Activated CD4-positive, alpha-beta T cell treated with anti-CD3 and anti-CD28 coated beads, Interleukin-2, amount 10 ng/mL, durations not matched to agents 7 days and 5 days (primary cell): ENCODE data around the gene PSMA7. TPM values are rescaled to one million over a fixed set of nuclear protein-coding genes. Genes with fewer than 3 reads are reported as not detected.

Experiments
- CTCF ChIA-PET: fragments of 350-600 bp; sonication (Branson Sonifier 250); formaldehyde crosslinking; loops from one replicate; lab custom pipeline; 2021; ENCODE audit warnings: antibody characterized with exemption; lab: Charles Lee
- POLR2A ChIA-PET: fragments of 350-600 bp; sonication (Branson Sonifier 250); formaldehyde crosslinking; loops from one replicate; lab custom pipeline; 2021; ENCODE audit warnings: antibody characterized with exemption; lab: Charles Lee
- DNase-seq: peaks from one replicate; pipeline ENCODE4 v3.0.0-alpha.2; 2020
- H3K27ac Mint-ChIP-seq: one replicate; pipeline ENCODE4 v1.8.0; 2021; ENCODE audit warnings: mild to moderate bottlenecking, moderate library complexity, mixed read lengths
- H3K27me3 Mint-ChIP-seq: one replicate; pipeline ENCODE4 v1.8.0; 2021; ENCODE audit warnings: mixed read lengths
- H3K36me3 Mint-ChIP-seq: one replicate; pipeline ENCODE4 v1.8.0; 2021; ENCODE audit warnings: low read depth, mixed read lengths
- H3K4me1 Mint-ChIP-seq: one replicate; pipeline ENCODE4 v1.8.0; 2021; ENCODE audit warnings: mixed read lengths
- H3K4me3 Mint-ChIP-seq: one replicate; pipeline ENCODE4 v1.8.0; 2021; ENCODE audit warnings: mild to moderate bottlenecking, moderate library complexity, mixed read lengths
- H3K9me3 Mint-ChIP-seq: one replicate; pipeline ENCODE4 v1.8.0; 2021; ENCODE audit warnings: mixed read lengths
- total RNA-seq, 2 experiments: library from RNA; stranded (reverse); gene quantifications; one replicate each; pipeline ENCODE4 v1.2.3, GENCODE V29; 2021

The PSMA7 gene
- total RNA-seq, 2 experiments from 2014 or later = 250 to 306 TPM

GRCh38 chr20:62178316-62179161 lies 35.3 kb upstream of the PSMA7 start:
- Mint-ChIP-seq H3K4me3 (no peak overlapping the region), H3K27me3 (no peaks in the 10 kb centered on the region), H3K27ac (no peak overlapping the region), H3K9me3 (no peaks in the 10 kb centered on the region), H3K4me1 (peaks cover 10% of the 10 kb centered on the region), H3K36me3 (peaks cover 13% of the 10 kb centered on the region)
- POLR2A ChIA-PET = no interaction called here
- DNase-seq = no peak
- CTCF ChIA-PET = no interaction called here

GRCh38 chr20:62177307-62177706 lies 34.1 kb upstream of the PSMA7 start:
- POLR2A ChIA-PET = no interaction called here

GRCh38 chr20:62176866-62177265 lies 33.7 kb upstream of the PSMA7 start:
- POLR2A ChIA-PET = no interaction called here
- H3K27ac Mint-ChIP-seq = no peak overlapping the region

More at GRCh38 chr20:62177307-62177706, 34.1 kb upstream of the PSMA7 start:
- H3K4me3 Mint-ChIP-seq = no peak overlapping the region
- H3K4me1 Mint-ChIP-seq = peaks cover 8% of the 10 kb centered on the region
- no peaks in the 10 kb centered on the region for H3K9me3 Mint-ChIP-seq
- H3K27me3 Mint-ChIP-seq = no peaks in the 10 kb centered on the region
- peaks cover 13% of the 10 kb centered on the region for H3K36me3 Mint-ChIP-seq
- no peak for DNase-seq
- CTCF ChIA-PET = interaction anchor here (0.6 to 1.4 kb wide), 2 partner anchors 10 to 17 kb away, joined by 3 to 8 read pairs; no protein-coding TSS in a partner anchor
- no peak overlapping the region for H3K27ac Mint-ChIP-seq

GRCh38 chr20:62175711-62176110 lies 32.5 kb upstream of the PSMA7 start:
- CTCF ChIA-PET = no interaction called here
- Mint-ChIP-seq H3K9me3 (no peaks in the 10 kb centered on the region), H3K4me1 (no peaks in the 10 kb centered on the region), H3K4me3 (no peak overlapping the region), H3K27ac (no peak overlapping the region), H3K27me3 (no peaks in the 10 kb centered on the region), H3K36me3 (peaks cover 13% of the 10 kb centered on the region)
- DNase-seq = no peak
- POLR2A ChIA-PET = no interaction called here

More at GRCh38 chr20:62176866-62177265, 33.7 kb upstream of the PSMA7 start:
- CTCF ChIA-PET = interaction anchor here (0.6 to 1.4 kb wide), 2 partner anchors 10 to 18 kb away, joined by 3 to 8 read pairs; no protein-coding TSS in a partner anchor
- H3K4me1 Mint-ChIP-seq = peaks cover 3% of the 10 kb centered on the region
- no peak overlapping the region for H3K4me3 Mint-ChIP-seq
- H3K9me3 Mint-ChIP-seq = no peaks in the 10 kb centered on the region
- H3K27me3 Mint-ChIP-seq = no peaks in the 10 kb centered on the region
- H3K36me3 Mint-ChIP-seq = peaks cover 13% of the 10 kb centered on the region
- DNase-seq = no peak

- Mint-ChIP-seq H3K36me3 (peaks cover 13% of the 10 kb centered on the region), H3K4me1 (no peaks in the 10 kb centered on the region), H3K27ac (peak overlapping the region; percentile 68), H3K4me3 (no peak overlapping the region), H3K27me3 (no peaks in the 10 kb centered on the region), H3K9me3 (no peaks in the 10 kb centered on the region)
- CTCF ChIA-PET = interaction anchor here (1.4 kb wide), 1 partner anchor 10 kb away, joined by 5 read pairs; no protein-coding TSS in a partner anchor
- POLR2A ChIA-PET = no interaction called here
- no peak for DNase-seq
These were observed 31.9 kb upstream of the PSMA7 start for GRCh38 chr20:62174870-62175624.

- POLR2A ChIA-PET = no interaction called here
- Mint-ChIP-seq H3K36me3 (peaks cover 13% of the 10 kb centered on the region), H3K4me1 (no peaks in the 10 kb centered on the region), H3K27ac (no peak overlapping the region), H3K4me3 (no peak overlapping the region), H3K9me3 (no peaks in the 10 kb centered on the region), H3K27me3 (no peaks in the 10 kb centered on the region)
- CTCF ChIA-PET = interaction anchor here (1.4 kb wide), 1 partner anchor 9 kb away, joined by 5 read pairs; no protein-coding TSS in a partner anchor
- DNase-seq = no peak
These were observed 31.0 kb upstream of the PSMA7 start for GRCh38 chr20:62174021-62174804.

GRCh38 chr20:62172666-62173065 lies 29.5 kb upstream of the PSMA7 start:
- H3K4me1 Mint-ChIP-seq = no peaks in the 10 kb centered on the region
- H3K9me3 Mint-ChIP-seq = no peaks in the 10 kb centered on the region
- no peak overlapping the region for H3K27ac Mint-ChIP-seq
- CTCF ChIA-PET = interaction anchor here (0.6 to 0.9 kb wide), 3 partner anchors 16 to 456 kb away, joined by 3 read pairs; no protein-coding TSS in a partner anchor
- DNase-seq = no peak
- no peaks in the 10 kb centered on the region for H3K27me3 Mint-ChIP-seq
- H3K36me3 Mint-ChIP-seq = peaks cover 10% of the 10 kb centered on the region
- H3K4me3 Mint-ChIP-seq = no peak overlapping the region
- POLR2A ChIA-PET = no interaction called here

GRCh38 chr20:62171245-62171644 lies 28.1 kb upstream of the PSMA7 start:
- POLR2A ChIA-PET = no interaction called here
- no peaks in the 10 kb centered on the region for H3K27me3 Mint-ChIP-seq
- CTCF ChIA-PET = interaction anchor here (1.1 kb wide), 1 partner anchor 136 kb away, joined by 4 read pairs; no protein-coding TSS in a partner anchor
- no peaks in the 10 kb centered on the region for H3K4me1 Mint-ChIP-seq
- H3K9me3 Mint-ChIP-seq = no peaks in the 10 kb centered on the region
- H3K4me3 Mint-ChIP-seq = no peak overlapping the region
- H3K36me3 Mint-ChIP-seq = peaks cover 10% of the 10 kb centered on the region
- H3K27ac Mint-ChIP-seq = no peak overlapping the region
- DNase-seq = no peak

- Mint-ChIP-seq H3K27me3 (no peaks in the 10 kb centered on the region), H3K27ac (no peak overlapping the region), H3K4me3 (no peak overlapping the region), H3K4me1 (no peaks in the 10 kb centered on the region), H3K36me3 (peaks cover 10% of the 10 kb centered on the region), H3K9me3 (no peaks in the 10 kb centered on the region)
- CTCF ChIA-PET = no interaction called here
- DNase-seq = no peak
- POLR2A ChIA-PET = interaction anchor here (0.6 kb wide), 1 partner anchor 1563 kb away, joined by 3 read pairs; no protein-coding TSS in a partner anchor
These were observed 27.3 kb upstream of the PSMA7 start for GRCh38 chr20:62170536-62170935.

GRCh38 chr20:62168890-62169435 lies 25.8 kb upstream of the PSMA7 start:
- DNase-seq = no peak
- Mint-ChIP-seq H3K4me3 (no peak overlapping the region), H3K9me3 (no peaks in the 10 kb centered on the region), H3K36me3 (peaks cover 5% of the 10 kb centered on the region), H3K27ac (no peak overlapping the region), H3K4me1 (no peaks in the 10 kb centered on the region), H3K27me3 (no peaks in the 10 kb centered on the region)
- ChIA-PET POLR2A (no interaction called here), CTCF (no interaction called here)

GRCh38 chr20:62168061-62168460 lies 24.9 kb upstream of the PSMA7 start:
- no peak overlapping the region for H3K27ac Mint-ChIP-seq
- no peak overlapping the region for H3K4me3 Mint-ChIP-seq
- H3K4me1 Mint-ChIP-seq = no peaks in the 10 kb centered on the region
- peaks cover 5% of the 10 kb centered on the region for H3K36me3 Mint-ChIP-seq
- ChIA-PET POLR2A (no interaction called here), CTCF (interaction anchor here (1.0 to 1.5 kb wide), 2 partner anchors 10 to 21 kb away, joined by 3 read pairs; no protein-coding TSS in a partner anchor)
- H3K9me3 Mint-ChIP-seq = no peaks in the 10 kb centered on the region
- no peaks in the 10 kb centered on the region for H3K27me3 Mint-ChIP-seq
- DNase-seq = no peak

GRCh38 chr20:62167474-62167873 lies 24.3 kb upstream of the PSMA7 start:
- CTCF ChIA-PET = interaction anchor here (0.9 to 1.5 kb wide), 3 partner anchors 9 to 21 kb away, joined by 3 to 8 read pairs (median 3); no protein-coding TSS in a partner anchor
- Mint-ChIP-seq H3K36me3 (peaks cover 5% of the 10 kb centered on the region), H3K4me1 (no peaks in the 10 kb centered on the region), H3K27me3 (no peaks in the 10 kb centered on the region), H3K27ac (no peak overlapping the region), H3K4me3 (no peak overlapping the region), H3K9me3 (no peaks in the 10 kb centered on the region)
- POLR2A ChIA-PET = no interaction called here
- no peak for DNase-seq
